A549 (cell line): ENCODE measurements around the gene APOM.

Experiments used
- CTCF ChIP-seq: fragments of >200 bp; sonication (Bioruptor Twin); formaldehyde crosslinking; IDR thresholded peaks from 3 replicates; pipeline ENCODE4 v1.5.1; 2016
- MAFK ChIP-seq: fragments of 450-650 bp; IDR thresholded peaks from 2 replicates; pipeline ENCODE4 v1.6.1; 2014; ENCODE audit not compliant: partially characterized antibody

- TF ChIP-seq CTCF (peak; percentile 70), MAFK (no peak)
These were observed 24.8 kb downstream of the APOM start, which contains the start of gene LY6G5C for GRCh38 chr6:31680226-31681134.
